ENCODE results near the gene USP53.

- TF ChIP-seq CTCF (IDR thresholded peaks at IDR 0.05; ENCODE audit: poor library complexity) (no peak), EZH2phosphoT487 (IDR thresholded peaks at IDR 0.05; ENCODE audit: low read depth, severe bottlenecking, unreplicated experiment) (no peak), EZH2 (IDR thresholded peaks at IDR 0.05; ENCODE audit: borderline replicate concordance) (no peak)
These were observed 14.7 kb upstream of the USP53 start for GRCh38 chr4:119197772-119198212.

All from hepatocyte (in vitro differentiated cells).